Psoas muscle (tissue), 8 donors: Measurements from ENCODE around the gene GREM2. TPM values are rescaled to one million over a fixed set of nuclear protein-coding genes. Genes with fewer than 3 reads are reported as not detected.

ENCODE experiments used
- ATAC-seq, 4 donors: fragments of 200-7000 bp; cut with Tn5 transposase; one replicate each; pipeline ENCODE4 v1.9.1; 2020; ENCODE audit warnings: moderate library complexity in 3 of 4, mild to moderate bottlenecking in 2 of 4
- DNase-seq, 2 donors: peaks; one replicate each; pipeline ENCODE4 v3.0.0-alpha.2; 2020
- H3K27ac ChIP-seq: fragments of 200-600 bp; one replicate; pipeline ENCODE4 v1.8.0; 2022
- H3K27me3 ChIP-seq, 3 donors: fragments of 200-600 bp in 1 of 3; one replicate each; pipeline versions ENCODE4 v1.6.1 to v1.8.0; 2013 to 2022; ENCODE audit warnings: low read length in 2 of 3, mild to moderate bottlenecking in 2 of 3, moderate library complexity in 1 of 3; ENCODE audit not compliant: insufficient read depth in 3 of 3
- H3K36me3 ChIP-seq, 2 donors: fragments of 200-600 bp in 1 of 2; one replicate each; pipeline versions ENCODE4 v1.6.1 to v1.8.0; 2013 to 2022; ENCODE audit warnings: low read depth in 1 of 2, mild to moderate bottlenecking in 1 of 2, moderate library complexity in 1 of 2; ENCODE audit not compliant: insufficient read depth in 1 of 2
- H3K4me1 ChIP-seq: fragments of 200-600 bp; one replicate; pipeline ENCODE4 v1.8.0; 2022
- H3K4me3 ChIP-seq: fragments of 200-600 bp; one replicate; pipeline ENCODE4 v1.8.0; 2022; ENCODE audit warnings: mild to moderate bottlenecking
- H3K9me3 ChIP-seq: fragments of 200-600 bp; one replicate; pipeline ENCODE4 v1.8.0; 2022
- CTCF ChIP-seq: fragments of 200-600 bp; IDR thresholded peaks from one replicate; pipeline ENCODE4 v1.8.0; 2022; ENCODE audit warnings: antibody characterized with exemption
- WGBS, 3 donors: extraction: QIAGEN DNeasy Blood & Tissue Kit; methylation state at CpG; one replicate each; pipeline versions ENCODE4 v1.1.6 to v1.1.7; 2013; 5-methylcytosine and 5-hydroxymethylcytosine counted together
- intact Hi-C, 2 donors: fragments of 100-400 bp; cut with DNase I; formaldehyde crosslinking; loops; one replicate each; pipeline versions ENCODE4 v1.11.0 to v1.14.2; 2022
- polyA plus RNA-seq, 3 donors: library from polyadenylated mRNA; stranded (reverse); fragments of 200-250 nt; gene quantifications; one replicate each; pipeline ENCODE4 v1.2.3, GENCODE V29; 2013
- total RNA-seq, 4 donors: library from RNA; stranded (reverse); fragmentation: NEBNext Ultra II Directional in 2 of 4; extraction: Animal tissue kit (Norgen Biotek cat#: 25700) in 2 of 4; gene quantifications; one replicate each; pipeline versions ENCODE4 v1.2.1 to v1.2.4, GENCODE V29; 2021 to 2023
- donor health status: healthy with polysubstance abuse.
- donor health status: DM: no; HTN: no; CAD: no; lungs with moderate emphysema.
- donor health status: Bipolar disorder and iron deficiency.
- donor health status: healthy.
- donor health status: DM: yes; HTN: yes; CAD: no.
- donor health status: DM: no; HTN: no; CAD: no.
- donor health status: DM: no; HTN: no; CAD: no.
- donor health status: DM: yes; HTN: yes; CAD: no.

GREM2 gene
- total and polyA plus RNA-seq, 7 donors, result 0.56 to 9.5 (median 1.4) TPM

- Histone ChIP-seq H3K4me1 (no peaks in the 10 kb centered on the region), H3K36me3 (no peaks in the 10 kb centered on the region), H3K27ac (no peak overlapping the region), H3K4me3 (no peak overlapping the region), H3K27me3 (no peaks in the 10 kb centered on the region), H3K9me3 (no peaks in the 10 kb centered on the region)
- WGBS, 3 donors, result 70 to 82% (median 76%) methylated on average over 2 of the region's 2 CpGs
- ATAC-seq (no peak), DNase-seq (no peak)
- TF ChIP-seq CTCF, result no peak
- intact Hi-C loops, result no loop called here
Observed at GRCh38 chr1:240553351-240553750, 58.6 kb downstream of the GREM2 start.

- Histone ChIP-seq H3K27me3 (no peaks in the 10 kb centered on the region), H3K36me3 (no peaks in the 10 kb centered on the region), H3K9me3 (no peaks in the 10 kb centered on the region), H3K4me1 (no peaks in the 10 kb centered on the region), H3K27ac (no peak overlapping the region), H3K4me3 (no peak overlapping the region)
- TF ChIP-seq CTCF, result no peak
- 49 to 65% (median 52%) methylated on average over 3 of the region's 3 CpGs for WGBS, 3 donors
- intact Hi-C loops, result no loop called here
- ATAC-seq, result no peak
- no peak for DNase-seq
Observed at GRCh38 chr1:240539769-240540414, 72.1 kb downstream of the GREM2 start.

GRCh38 chr1:240538776-240539430, 73.1 kb downstream of the GREM2 start:
- no peak for ATAC-seq
- Histone ChIP-seq H3K27me3 (no peaks in the 10 kb centered on the region), H3K9me3 (no peaks in the 10 kb centered on the region), H3K4me3 (no peak overlapping the region), H3K4me1 (no peaks in the 10 kb centered on the region), H3K27ac (no peak overlapping the region), H3K36me3 (no peaks in the 10 kb centered on the region)
- DNase-seq, result no peak
- TF ChIP-seq CTCF, result no peak
- intact Hi-C loops, result no loop called here
- WGBS, 3 donors, result 44 to 55% (median 51%) methylated on average over 3 of the region's 3 CpGs

GRCh38 chr1:240533154-240533780, 78.7 kb downstream of the GREM2 start:
- no peak for ATAC-seq
- H3K27ac ChIP-seq, result no peak overlapping the region
- H3K4me1 ChIP-seq, result no peaks in the 10 kb centered on the region
- DNase-seq, result no peak
- H3K9me3 ChIP-seq, result no peaks in the 10 kb centered on the region
- no peak for TF ChIP-seq CTCF
- 73% methylated on average over 2 of the region's 2 CpGs for WGBS, 3 donors
- no peaks in the 10 kb centered on the region for H3K27me3 ChIP-seq
- H3K4me3 ChIP-seq, result no peak overlapping the region
- intact Hi-C loops, result no loop called here
- no peaks in the 10 kb centered on the region for H3K36me3 ChIP-seq
